Coronary artery (tissue), 2 donors: ENCODE measurements around the gene DSG1.
"Not testable (repeated sequence)": the region's sequence is repeated elsewhere in the genome, so short reads cannot be mapped to it uniquely, and the experiment has no call there.

Experiments
- DNase-seq: peaks from one replicate; pipeline ENCODE4 v3.0.0-alpha.2; 2017; ENCODE audit warnings: low spot score
- H3K27ac ChIP-seq, 2 donors: fragments of 200-600 bp; sonication (generic); one replicate each; pipeline ENCODE4 v1.5.1; 2016 to 2019
- H3K4me3 ChIP-seq: fragments of 200-600 bp; sonication (generic); 2 replicates; pipeline ENCODE4 v1.5.1; 2016; ENCODE audit warnings: mild to moderate bottlenecking, moderate library complexity
- TF ChIP-seq, protein P1 (sequence below): fragments of 200-600 bp; sonication (generic); IDR thresholded peaks from one replicate; pipeline ENCODE4 v1.5.1; 2019; ENCODE audit warnings: antibody characterized with exemption

DSG1 gene

DNA sequence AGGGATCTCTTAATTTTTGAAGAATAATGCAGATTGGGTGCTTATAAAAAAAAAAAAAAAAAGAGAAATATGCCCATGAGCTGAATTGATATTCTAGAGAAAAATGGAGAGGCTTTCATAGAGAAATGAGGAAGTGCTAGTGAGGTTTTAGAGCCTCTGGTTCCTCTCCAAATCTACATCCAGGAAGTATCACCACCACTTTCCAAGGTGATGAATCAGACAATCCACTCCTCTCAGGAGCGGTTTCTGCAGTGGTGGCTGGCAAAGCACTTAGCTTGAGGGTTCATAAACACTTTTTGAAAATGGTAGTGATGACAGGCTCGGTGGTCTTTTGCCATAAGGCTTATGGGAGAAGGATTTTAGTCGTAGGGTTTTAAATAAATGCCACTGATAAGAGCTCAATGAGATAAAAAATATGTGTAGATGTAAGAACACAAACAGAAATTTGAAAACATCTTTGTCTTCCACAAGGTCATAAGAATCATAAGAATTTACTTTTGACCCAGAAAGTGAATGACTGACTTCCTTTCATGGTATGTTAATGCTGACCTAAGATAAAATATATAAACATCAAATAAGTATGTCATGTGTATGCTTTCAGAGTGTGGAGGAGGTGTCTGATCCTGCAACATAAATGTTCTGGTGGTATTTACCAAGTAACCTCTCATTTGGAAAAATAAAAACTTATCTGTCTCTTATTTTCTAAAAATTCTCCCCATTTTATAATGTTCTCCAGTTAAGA is 42.1 kb upstream of the DSG1 start:
- no peak for DNase-seq
- H3K4me3 ChIP-seq: no peak overlapping the region
- TF ChIP-seq, protein P1, sequence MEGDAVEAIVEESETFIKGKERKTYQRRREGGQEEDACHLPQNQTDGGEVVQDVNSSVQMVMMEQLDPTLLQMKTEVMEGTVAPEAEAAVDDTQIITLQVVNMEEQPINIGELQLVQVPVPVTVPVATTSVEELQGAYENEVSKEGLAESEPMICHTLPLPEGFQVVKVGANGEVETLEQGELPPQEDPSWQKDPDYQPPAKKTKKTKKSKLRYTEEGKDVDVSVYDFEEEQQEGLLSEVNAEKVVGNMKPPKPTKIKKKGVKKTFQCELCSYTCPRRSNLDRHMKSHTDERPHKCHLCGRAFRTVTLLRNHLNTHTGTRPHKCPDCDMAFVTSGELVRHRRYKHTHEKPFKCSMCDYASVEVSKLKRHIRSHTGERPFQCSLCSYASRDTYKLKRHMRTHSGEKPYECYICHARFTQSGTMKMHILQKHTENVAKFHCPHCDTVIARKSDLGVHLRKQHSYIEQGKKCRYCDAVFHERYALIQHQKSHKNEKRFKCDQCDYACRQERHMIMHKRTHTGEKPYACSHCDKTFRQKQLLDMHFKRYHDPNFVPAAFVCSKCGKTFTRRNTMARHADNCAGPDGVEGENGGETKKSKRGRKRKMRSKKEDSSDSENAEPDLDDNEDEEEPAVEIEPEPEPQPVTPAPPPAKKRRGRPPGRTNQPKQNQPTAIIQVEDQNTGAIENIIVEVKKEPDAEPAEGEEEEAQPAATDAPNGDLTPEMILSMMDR: no peak
- no peak overlapping the region for H3K27ac ChIP-seq

DNA sequence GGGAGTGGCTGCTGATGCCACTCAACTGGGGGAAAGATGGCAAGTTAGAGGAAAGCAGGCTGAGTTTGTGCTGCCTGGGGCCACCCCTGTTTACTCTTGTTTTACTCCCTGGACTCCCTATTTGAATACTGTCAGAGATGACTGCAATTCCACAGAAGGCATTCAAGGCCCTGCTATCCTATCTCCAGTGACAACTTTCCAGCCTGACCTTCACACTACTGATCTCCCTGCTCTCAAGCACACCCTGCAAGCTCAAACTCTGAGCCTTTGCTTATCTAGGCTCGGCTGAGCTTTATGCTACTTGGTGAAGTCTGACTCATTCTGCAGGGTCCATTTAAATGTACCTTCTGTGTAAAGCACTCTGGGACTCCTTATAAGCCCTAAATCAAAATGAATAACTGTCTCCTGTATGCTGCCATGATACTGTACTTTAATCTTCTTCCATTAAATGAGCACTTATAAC is 39.3 kb upstream of the DSG1 start:
- Histone ChIP-seq H3K27ac (no peak overlapping the region), H3K4me3 (no peak overlapping the region)
- TF ChIP-seq, protein P1: no peak
- no peak for DNase-seq

DNA sequence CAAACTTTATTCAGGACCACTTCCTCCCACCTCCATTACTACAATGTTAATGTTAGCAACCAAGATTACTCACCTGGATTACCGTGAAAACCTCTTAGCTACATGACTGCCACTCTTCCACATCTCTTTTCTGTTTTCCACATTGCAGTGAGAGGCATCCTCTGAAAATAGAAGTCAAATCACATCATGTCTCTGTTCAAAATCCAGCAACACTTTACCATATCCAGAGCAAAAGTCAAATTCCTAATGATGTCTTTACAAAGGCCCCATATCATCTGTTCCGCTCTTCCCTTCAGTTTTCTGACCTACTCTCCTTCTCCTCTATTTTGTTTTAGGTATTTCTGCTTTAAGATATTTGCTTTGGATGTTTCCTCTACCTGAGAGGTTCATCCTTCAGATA is 37.5 kb upstream of the DSG1 start:
- TF ChIP-seq, protein P1: no peak
- no peak for DNase-seq
- Histone ChIP-seq H3K4me3 (no peak overlapping the region), H3K27ac (no peak overlapping the region)

DNA sequence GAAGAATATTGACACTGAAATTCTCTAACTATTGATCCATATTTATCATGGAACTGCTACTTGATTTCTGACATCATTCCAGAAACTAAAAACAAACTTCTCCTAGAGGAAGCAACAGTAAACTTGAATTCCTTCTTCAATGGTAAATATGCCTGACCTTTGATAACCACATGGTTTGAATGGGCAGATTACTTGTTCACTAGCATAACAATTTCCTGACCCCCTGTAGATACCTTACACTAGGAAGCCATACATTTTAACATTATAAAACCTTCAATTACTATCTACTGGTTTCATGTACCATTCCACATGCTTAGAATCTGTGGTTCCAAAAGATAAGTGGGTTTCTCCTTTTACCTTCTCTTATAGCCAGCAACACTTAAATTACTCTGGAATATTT is 36.5 kb upstream of the DSG1 start:
- TF ChIP-seq, protein P1: no peak
- no peak for DNase-seq
- Histone ChIP-seq H3K27ac (no peak overlapping the region), H3K4me3 (no peak overlapping the region)

DNA sequence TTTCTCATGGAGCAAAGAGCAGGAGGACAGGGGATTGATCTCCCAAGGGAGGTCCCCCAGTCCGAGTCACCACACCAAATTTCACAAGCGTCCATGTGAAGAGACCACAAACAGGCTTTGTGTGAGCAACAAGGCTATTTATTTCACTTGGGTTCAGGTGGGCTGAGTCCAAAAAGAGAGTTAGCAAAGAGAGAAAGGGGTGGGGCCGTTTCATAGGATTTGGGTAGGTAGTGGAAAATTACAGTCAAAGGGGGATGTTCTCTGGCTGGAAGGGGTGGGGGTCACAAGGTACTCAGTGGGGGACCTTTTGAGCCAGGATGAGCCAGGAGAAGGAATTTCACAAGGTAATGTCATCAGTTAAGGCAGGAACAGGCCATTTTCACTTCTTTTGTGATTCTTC is 28.5 kb upstream of the DSG1 start:
- H3K4me3 ChIP-seq, H3K27ac ChIP-seq, DNase-seq: not testable (repeated sequence)

DNA sequence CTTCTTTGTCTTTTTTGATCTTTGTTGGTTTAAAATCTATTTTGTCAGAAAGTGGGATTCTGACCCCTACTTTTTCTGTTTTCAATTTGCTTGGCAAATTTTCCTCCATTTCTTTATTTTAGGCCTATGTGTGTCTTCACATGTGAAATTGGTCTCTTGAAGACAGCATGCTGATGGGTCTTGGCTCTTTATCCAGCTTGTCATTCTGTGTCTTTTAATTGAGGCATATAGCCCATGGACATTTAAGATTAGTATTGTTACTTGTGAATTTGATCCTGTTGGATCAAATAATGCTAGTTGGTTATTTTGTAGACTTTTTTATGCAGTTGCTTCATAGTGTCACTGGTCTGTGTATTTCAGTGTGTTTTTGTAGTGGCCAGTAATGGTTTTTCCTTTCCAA is 26.3 kb upstream of the DSG1 start:
- Histone ChIP-seq H3K27ac (no peak overlapping the region), H3K4me3 (no peak overlapping the region)
- TF ChIP-seq, protein P1: no peak
- no peak for DNase-seq

DNA sequence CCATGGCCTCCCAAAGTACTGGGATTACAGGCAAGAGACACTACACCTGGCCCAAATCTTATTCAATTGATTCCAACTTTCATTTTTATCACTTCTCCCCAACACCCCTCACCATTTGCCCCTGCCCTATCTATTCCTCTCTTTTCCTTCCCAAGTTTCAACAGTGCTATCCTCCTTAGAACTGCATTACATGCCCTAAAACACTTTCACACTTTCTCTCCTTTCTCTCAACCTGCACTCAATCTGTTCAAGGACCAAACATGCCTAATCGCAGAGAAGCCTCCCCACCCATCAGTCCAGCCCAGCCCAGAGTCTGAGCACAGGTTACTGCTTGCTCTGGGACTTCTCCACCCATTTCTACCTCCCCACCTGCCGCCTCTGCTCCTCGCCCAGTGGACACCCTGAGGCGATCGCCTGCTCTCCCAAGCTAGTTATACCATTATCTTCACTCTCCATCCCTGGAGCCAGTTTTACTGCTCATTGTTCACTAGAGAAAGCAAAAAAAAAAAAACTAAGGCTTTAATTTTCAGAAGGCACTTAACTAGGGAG is 23.7 kb upstream of the DSG1 start:
- TF ChIP-seq, protein P1: no peak
- no peak overlapping the region for H3K27ac ChIP-seq

More for the DNA sequence above, 23.7 kb upstream of the DSG1 start:
- no peak overlapping the region for H3K4me3 ChIP-seq
- no peak for DNase-seq
